Measurements from ENCODE around the gene C1orf141.

C1orf141 gene

DNA sequence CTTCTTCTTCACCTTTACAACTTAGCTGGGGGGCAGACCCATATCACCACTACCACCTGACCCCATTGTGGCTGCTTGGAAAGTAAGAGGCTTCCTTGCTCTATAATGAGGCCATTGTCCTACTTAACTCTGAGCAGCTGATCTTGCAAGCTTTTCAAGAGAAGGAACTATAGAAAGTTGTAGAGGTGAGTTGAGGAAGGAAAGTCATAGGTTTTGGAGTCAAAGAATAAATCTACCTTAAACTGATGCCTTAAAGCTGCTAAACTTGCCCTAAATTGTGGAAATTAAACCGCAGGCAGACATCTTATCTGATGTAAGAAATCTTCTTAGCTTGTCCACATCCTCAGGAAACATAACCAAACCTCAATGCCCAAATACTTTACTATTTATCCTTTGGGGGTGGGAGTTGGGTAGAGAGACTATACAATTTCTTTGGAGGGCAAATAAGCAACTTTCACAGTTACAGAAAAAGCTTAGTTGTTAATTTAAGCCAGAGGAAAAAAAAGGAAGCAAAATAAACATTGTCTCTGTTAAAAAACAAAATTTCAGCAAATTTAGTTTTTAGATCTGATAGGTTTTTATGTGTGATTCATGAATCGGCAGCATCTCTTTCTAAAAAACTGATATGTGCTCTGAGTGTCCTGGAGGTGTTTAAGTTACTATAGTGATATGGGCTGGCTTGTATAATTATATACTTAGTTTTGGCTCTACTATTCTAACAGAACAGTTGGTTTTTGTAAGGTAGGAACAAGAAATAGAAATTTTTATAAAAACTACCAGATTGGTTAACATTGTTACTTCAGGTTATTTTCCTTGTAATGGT lies 36.2 kb upstream of the C1orf141 start:
- DNase-seq (ENCODE audit: low read depth): no peak
- no peak overlapping the region for H3K4me3 ChIP-seq (ENCODE audit: low read depth, low read length)
- TF ChIP-seq, protein P1, sequence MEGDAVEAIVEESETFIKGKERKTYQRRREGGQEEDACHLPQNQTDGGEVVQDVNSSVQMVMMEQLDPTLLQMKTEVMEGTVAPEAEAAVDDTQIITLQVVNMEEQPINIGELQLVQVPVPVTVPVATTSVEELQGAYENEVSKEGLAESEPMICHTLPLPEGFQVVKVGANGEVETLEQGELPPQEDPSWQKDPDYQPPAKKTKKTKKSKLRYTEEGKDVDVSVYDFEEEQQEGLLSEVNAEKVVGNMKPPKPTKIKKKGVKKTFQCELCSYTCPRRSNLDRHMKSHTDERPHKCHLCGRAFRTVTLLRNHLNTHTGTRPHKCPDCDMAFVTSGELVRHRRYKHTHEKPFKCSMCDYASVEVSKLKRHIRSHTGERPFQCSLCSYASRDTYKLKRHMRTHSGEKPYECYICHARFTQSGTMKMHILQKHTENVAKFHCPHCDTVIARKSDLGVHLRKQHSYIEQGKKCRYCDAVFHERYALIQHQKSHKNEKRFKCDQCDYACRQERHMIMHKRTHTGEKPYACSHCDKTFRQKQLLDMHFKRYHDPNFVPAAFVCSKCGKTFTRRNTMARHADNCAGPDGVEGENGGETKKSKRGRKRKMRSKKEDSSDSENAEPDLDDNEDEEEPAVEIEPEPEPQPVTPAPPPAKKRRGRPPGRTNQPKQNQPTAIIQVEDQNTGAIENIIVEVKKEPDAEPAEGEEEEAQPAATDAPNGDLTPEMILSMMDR (IDR thresholded peaks at IDR 0.05; ENCODE audit: low read depth, low read length, missing control alignments): no peak

DNA sequence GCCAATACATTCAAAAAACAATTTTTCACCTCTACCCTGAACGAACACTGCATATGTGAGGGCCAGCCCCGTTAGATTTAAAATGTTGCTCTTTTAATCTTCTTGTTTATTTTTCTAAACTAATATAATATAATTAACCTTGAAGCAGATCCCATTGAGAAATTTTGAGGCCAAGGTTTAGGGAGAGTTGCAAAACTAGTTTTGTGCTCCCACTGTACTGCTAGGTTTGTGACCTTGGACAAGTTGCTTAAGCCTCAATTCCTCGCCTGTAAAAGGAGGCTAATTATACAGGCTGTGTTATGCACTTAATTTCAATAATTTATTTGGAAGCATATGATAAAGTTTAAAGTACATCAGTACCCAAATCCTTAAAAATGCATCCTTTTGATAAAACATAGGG lies 35.2 kb upstream of the C1orf141 start:
- no peak overlapping the region for H3K4me3 ChIP-seq (ENCODE audit: low read depth, low read length)
- TF ChIP-seq, protein P1 (IDR thresholded peaks at IDR 0.05; ENCODE audit: low read depth, low read length, missing control alignments): no peak
- no peak for DNase-seq (ENCODE audit: low read depth)

- TF ChIP-seq, protein P1 (IDR thresholded peaks at IDR 0.05; ENCODE audit: low read depth, low read length, missing control alignments): no peak
- DNase-seq (ENCODE audit: low read depth): no peak
- no peak overlapping the region for H3K4me3 ChIP-seq (ENCODE audit: low read depth, low read length)
Measured at GRCh38 chr1:67169496-67169895, 34.7 kb upstream of the C1orf141 start.

DNA sequence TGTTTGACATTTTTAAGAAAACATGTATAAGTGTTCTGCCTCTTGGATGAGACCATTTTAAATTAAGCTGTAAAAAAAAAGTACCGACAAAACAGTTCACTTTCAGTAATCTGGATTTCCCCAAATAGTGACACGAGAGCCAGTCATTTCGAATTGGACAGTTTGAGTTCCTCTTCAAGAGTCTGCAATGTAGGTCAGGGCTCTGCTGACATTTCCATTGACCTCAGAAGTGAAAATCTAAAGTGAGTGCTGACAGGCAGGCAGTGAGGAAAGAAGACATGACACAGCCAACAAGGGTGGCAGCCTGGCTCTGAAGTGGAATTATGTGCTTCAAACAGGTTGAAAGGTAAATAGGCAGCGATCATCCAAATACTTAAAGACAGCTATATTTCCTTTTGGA lies 31.4 kb upstream of the C1orf141 start, which contains the start of gene IL23R:
IL23R (plus strand) TSS at position 259 of the 400 bp plus-strand sequence. CDS start 1,667 bp downstream, outside the sequence.
- peak; percentile 79 for DNase-seq (ENCODE audit: low read depth)
- no peak within 1 kb of the TSS for H3K4me3 ChIP-seq (ENCODE audit: low read depth, low read length)
- TF ChIP-seq, protein P1 (IDR thresholded peaks at IDR 0.05; ENCODE audit: low read depth, low read length, missing control alignments): no peak

GRCh38 chr1:67165468-67166041 lies 30.8 kb upstream of the C1orf141 start:
- no peak for DNase-seq (ENCODE audit: low read depth)
- TF ChIP-seq, protein P1 (IDR thresholded peaks at IDR 0.05; ENCODE audit: low read depth, low read length, missing control alignments): no peak
- no peak overlapping the region for H3K4me3 ChIP-seq (ENCODE audit: low read depth, low read length)

GRCh38 chr1:67162954-67163353 lies 28.2 kb upstream of the C1orf141 start:
- no peak overlapping the region for H3K4me3 ChIP-seq (ENCODE audit: low read depth, low read length)
- no peak for DNase-seq (ENCODE audit: low read depth)
- TF ChIP-seq, protein P1 (IDR thresholded peaks at IDR 0.05; ENCODE audit: low read depth, low read length, missing control alignments): no peak
